Activated naive CD4-positive, alpha-beta T cell treated with Interleukin-2 at 50 U/mL for 16 hours (primary cell): Measurements from ENCODE around the gene AQP12A.
"Not testable (repeated sequence)": the region's sequence is repeated elsewhere in the genome, so short reads cannot be mapped to it uniquely, and the experiment has no call there.

Experiments
- DNase-seq: peaks from one replicate; pipeline ENCODE4 v3.0.0-alpha.2; 2020

The AQP12A gene, protein sequence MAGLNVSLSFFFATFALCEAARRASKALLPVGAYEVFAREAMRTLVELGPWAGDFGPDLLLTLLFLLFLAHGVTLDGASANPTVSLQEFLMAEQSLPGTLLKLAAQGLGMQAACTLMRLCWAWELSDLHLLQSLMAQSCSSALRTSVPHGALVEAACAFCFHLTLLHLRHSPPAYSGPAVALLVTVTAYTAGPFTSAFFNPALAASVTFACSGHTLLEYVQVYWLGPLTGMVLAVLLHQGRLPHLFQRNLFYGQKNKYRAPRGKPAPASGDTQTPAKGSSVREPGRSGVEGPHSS

DNA sequence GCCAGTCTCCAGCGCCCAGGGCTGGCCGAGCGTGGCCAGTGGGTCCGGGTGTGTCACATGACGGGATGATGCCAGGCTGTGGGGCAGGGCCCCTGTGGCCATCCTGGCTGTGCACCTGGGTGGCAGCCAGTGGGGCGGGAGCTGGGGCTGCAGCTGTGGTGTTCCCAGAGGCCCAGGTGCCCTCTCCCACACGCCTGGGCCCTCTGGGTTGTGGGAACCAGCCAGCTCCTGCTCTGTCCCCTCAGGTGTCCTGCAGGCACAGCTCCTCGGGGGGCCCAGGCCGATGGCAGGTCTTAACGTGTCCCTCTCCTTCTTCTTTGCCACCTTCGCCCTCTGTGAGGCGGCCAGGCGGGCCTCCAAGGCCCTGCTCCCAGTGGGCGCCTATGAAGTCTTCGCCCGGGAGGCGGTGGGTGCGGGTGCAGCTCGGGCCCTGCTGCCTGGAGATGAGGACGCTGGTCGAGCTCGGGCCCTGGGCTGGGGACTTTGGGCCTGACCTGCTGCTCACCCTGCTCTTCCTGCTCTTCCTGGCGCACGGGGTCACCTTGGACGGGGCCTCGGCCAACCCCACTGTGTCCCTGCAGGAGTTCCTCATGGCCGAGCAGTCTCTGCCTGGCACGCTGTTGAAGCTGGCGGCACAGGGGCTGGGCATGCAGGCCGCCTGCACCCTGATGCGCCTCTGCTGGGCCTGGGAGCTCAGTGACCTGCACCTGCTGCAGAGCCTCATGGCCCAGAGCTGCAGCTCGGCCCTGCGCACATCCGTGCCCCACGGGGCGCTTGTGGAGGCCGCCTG, at the start of gene AQP12A:
AQP12A (plus strand) TSS at position 236 of the 790 bp plus-strand sequence; CDS start at position 284, 48 bp downstream.
- not testable (repeated sequence) for DNase-seq

DNA sequence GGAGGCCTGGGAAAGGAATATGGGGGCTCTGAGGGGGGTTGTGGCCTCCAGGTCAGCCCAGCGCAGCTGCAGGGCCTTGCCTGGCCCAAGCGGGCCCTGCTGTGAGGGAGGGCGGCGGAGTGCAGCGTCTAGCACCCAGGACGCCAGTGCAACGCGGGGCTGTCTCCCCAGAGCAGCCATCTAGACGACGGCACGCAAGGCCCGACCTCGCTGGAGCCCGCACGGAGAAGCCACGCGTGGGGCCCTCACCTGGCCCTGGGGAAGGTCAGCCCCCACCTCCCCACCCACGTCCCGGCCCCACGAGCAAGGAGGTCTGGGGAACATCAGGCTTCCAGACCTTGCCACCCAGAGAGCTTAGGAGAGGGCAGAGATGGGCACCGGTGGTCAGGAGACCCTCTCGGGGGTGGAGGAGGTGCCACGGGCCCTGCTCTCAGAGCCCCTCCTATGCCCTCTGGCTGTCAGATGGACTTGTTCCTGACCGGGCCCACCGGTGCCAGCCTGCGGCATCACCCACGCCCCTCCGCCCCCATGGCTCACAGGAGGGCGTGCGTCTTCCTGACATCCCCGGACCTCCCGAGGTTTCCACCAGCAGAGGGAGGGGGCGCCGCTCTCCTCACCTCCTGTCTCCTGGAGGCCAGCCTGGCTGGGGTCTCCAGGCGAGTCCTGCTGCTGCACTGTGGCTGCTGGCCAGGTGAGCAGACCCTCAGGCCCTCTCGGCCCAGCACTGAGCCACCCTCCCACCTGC, 49.4 kb upstream of the AQP12A start:
- DNase-seq = no peak

DNA sequence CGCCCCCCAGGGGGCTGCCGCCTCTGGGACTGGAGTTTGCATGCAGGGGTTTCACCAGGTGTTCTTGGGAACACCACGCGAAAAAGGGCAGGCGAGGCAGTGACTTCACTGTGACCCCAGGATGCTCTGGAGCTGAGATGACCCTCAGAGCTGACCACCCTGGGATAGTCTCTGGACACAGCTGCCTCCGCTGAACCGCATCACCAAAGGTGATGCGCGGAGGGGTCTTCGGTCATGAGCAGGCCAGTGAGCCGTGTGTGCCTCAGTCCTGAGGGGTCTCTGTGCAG, 48.9 kb upstream of the AQP12A start:
- no peak for DNase-seq

DNA sequence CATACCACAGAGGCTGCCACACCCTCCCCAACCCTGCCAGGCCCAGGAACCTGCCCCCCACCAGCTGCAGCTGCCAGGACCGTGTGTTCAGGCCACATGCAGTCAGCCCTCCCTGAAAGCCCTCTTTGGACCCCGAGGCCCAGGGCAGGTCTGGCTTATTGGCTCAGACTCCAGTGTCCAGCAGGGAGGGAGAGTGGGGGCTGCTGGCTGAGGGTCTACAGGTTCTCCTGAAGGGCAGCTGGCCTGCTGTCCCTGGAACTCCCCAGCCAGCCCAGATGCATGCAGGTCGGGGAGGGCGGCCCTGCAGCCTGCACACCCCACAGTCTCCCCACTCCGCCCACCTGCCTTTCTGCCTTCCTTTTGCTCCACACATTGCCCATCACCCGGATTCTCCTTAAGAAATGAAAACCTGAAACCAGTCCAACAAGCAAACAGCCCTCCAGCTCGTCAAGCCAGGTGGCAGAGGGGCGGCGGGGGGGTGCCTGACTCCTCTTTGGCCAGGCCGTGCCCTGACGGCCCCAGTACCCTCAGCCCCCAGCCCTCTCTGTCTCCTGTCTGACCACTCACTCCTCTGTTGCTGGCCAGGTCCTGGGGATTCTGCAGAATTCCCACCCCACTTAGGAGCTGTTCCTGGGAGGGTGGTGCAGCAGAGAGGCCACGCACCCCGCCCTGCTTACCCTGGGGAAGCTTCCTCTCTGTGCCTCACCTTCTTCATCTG, 48.4 kb upstream of the AQP12A start:
- DNase-seq = no peak

DNA sequence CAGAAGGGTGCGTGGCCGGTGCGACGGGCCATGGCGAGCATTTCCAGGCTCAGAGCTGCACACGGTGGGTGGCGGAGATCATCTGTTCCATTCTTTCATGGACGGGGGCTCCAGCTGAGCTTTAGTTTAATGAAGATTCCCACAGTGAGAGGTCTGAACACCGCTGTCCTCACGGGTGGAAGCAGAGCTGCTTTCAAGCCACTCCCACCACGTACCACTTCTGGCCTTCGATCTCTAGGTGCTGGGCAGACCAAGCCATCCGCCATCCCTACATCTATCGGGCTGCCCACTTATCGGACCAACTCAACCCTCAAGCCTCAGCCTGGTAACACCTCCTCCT, 47.9 kb upstream of the AQP12A start:
- no peak for DNase-seq

DNA sequence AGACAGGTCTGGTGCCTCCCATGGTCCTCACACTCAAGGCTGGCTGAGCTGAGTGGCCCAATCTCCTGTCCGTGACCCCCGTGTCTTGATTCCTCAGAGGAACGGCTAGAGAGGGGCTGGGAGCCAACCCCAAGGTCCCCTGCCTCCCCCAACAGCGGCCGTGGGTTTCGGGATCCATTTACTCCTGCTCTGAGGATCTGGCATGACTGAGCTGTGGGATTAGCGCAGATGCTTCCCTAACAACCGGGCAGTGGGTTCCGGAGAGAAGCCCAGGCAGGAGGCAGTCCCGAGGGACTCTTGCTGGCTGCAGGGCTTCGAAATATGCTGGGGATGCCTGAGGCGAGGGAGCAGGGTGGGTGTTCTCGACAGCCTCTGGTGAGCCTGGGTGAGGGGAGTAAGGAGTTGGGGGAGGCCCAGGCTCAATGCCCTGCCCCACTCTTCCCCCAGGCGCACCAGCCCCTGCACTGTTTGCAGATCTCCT, 47.5 kb upstream of the AQP12A start:
- no peak for DNase-seq

DNA sequence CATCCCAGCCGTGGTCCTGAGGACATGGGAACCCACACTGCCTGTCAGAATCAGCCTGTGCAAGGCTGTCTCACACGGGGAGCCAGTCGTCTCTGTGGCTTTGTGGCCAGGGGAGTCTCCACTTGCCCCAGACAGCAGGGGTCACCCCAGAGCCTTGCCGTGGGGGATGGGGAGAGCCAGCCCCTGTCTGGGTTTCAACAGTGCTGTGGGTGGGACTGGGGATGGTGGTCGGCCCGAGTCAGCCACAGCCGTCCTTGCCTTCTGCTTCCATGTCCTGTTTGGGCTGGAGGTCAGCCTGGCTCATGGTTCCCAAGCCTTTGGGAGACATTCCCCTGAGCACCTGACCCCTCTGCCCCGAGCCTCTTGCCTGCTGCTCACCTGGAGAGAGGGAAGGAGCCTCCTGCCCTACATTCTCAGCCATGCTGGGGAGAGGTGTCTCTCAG, 46.8 kb upstream of the AQP12A start:
- no peak for DNase-seq

DNA sequence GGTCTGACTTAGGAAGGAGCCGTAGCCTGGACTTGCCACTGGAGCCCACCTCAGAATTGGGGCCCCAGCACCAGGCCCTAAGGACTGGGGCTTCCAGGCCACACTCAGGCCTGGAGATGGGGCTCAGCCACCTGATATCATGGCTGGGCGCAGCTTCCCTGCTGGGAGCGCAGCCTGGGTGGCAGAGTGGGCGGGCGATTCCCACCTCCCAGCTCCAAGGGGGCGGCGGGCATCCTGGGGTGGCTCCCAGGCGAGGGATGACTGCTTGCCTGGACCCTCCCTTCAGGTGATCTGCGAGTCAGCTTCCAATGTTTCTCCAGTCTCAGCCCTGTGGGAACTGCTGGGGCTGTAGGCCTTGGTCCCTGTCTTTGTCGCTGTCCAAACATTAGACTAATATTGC, 46.3 kb upstream of the AQP12A start:
- DNase-seq = no peak

DNA sequence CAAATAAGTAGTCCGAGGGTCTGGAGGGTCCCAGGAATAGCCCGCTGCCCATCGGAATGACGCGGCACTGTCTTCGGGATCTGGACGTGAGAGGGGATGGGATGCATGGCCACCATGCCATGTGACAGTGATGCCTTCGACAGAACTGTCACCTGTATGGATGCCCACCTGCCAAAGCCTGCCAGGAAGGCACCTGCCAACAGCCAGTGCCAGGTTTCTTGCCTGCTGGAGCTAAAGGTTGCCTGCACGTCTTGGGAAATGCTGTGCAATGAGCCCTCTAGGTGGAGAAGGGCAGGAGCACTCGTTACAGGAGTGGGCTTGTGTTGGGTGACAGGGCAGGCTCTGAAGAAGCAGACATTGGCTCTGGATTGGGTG, 45.9 kb upstream of the AQP12A start:
- DNase-seq = no peak

DNA sequence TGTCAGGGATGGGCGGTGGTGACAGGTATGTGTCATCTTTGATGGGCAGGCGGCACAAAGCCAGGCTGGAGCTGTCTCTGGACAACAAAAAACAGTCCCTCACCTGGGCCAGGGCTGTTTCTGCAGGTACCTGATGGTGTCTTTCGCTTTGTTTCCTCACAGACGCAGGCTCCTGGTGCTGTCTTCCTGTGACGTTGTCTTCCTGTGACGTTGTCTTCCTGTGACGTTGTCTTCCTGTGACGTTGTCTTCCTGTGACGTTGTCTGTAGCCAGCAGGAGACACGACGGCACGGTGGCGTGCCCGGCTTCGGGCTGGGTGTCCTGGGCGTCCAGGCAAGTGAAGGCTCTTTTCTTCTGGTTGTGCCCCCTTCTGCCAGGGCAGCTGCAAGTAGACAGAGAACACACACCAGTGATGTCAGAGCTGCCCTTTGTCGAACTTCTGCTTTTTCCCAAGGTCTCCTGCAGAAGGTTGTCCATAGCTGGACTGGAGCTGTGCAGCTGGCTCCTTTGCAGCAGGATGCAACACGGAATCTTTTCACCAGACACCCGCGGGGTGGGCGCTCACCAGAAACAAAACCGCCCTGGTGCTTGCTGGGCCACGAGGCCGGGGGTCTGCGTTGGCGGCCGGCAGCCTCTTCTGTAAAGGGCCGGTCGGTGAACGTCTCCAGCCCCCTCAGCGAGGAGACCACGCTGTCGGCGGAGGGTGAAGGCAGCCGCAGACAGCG, 45.3 kb upstream of the AQP12A start:
- DNase-seq = no peak

DNA sequence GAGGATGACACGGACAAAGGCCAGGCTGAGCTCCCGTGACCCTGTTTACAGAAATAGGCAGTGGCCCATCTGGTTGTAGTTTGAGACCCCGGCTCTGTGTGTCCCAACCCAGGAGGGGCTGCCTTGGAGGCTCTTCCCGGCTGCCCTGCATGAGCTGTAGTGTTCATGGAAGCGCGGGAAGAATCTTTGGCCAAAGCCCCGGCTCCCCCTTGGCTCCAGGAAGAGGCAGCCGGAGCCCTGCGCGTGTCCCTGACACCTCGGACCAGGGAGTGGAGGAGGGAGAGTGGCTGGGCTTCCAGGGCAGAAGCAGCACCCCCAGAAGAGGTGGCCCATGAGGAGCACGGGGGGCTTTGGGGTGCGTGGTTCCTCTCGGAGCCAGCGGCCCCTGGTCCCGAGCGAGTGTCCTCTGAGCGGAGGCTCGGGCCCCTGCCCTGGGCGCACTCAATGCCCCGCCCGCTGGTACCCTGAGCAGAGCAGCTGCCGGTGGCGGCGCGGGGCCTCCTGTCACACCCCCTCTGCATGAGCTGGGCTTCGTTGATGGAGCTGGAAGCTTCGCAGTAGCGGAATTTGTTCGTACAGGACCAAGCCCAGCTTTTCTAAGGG, 44.7 kb upstream of the AQP12A start:
- no peak for DNase-seq

DNA sequence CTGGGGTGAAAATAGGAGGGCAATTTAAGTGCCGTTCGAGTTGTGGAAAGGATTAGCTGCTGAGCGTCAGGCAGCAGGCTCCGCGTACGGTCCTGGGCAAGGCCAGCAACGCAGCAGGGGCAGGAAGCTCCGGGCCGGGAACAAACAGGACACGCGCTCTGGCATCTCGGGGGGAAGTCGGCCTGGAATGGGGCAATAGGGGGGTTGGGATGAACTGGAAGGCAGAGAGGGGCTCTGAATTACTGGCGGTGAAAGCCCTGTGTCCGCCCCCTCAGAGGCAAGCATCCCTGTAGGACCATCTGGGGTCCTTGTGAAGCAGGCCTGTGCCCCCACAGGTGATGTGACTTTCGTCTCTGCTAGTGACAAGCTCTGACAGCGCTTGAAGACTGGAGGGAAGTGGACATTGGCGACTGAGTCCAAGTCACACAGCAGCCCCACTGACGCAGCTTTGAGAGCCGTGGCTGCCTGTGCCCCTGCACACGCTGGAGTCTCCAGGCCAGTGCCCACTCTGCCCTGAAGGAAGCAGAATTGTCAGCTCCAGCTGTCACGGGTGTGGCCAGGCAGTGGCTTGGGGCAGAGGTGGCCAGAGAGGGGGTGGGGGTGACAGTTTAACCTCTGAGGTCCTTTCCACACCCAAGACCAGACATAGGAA, 44.0 kb upstream of the AQP12A start:
- DNase-seq = no peak

DNA sequence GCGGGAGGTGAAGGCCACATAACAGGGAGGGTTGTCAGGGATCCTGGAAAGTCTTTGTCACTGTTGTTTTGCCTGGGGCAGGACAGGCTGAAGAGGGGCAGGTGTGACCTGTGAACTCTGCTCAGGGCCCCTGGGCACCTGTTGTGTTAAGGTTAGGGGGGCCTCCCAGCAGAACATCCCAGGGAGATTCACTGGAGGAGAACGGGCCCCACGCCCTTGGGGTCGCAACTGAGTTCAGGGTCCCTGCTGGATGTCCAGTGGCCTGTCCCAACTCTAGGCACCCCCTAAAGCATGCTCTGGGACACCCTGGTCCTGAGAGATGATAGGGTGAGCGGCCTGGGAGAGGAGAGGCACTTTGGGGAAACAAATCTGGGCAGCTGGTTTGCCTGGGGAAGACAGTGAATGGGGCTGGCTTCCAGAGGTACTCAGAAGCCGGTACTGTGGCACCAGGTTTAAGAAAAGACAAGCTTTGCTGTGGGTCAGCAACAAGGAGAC, 43.5 kb upstream of the AQP12A start:
- DNase-seq = no peak

DNA sequence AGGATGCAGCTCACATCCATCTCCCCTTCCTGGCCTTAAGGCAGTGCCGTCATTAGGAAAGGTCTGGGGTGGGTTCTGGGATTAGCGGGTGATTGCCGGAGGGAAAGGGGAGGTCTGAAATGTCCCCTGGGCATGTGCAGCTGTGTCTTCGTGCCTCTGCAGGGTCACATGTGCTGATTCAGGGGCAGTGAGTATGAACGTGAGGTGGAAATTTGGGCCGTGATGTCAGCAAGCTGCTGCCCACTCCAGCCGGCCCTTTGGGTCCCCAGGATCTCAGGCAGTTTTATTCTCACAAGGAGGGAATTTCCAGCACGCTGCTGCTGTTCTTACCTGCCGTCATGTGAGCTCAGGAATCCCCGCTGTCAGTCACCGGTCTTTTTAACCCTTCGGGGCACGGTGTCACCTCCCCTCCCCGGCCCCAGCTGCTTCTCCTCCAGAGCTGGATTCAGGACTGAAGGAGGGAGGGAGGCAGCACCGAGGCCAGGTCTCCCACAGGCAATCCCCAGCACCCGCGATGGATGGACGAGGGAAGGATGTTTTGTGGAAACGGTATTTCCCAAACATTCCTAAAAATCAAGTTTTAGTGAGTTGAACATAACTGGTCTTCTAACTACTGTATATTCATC, 42.9 kb upstream of the AQP12A start:
- no peak for DNase-seq

DNA sequence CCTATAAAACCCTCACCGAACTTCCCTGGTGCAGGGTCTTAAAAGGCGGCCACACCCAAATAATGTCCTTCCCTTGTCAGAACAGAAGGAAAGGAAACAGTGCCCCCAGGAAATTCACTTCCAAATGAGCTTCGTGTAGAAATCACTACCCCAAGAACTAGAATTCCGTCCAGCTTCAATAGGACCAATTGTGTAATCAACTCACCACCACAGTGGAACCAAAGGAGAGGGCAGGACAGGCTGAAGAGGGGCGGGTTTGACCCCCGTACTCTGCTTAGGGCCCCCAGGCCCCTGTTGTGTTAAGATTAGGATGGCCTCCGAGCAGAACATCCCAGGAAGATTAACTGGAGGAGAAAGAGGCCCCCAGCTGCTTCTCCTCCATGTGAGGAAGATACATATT, 42.3 kb upstream of the AQP12A start:
- no peak for DNase-seq

DNA sequence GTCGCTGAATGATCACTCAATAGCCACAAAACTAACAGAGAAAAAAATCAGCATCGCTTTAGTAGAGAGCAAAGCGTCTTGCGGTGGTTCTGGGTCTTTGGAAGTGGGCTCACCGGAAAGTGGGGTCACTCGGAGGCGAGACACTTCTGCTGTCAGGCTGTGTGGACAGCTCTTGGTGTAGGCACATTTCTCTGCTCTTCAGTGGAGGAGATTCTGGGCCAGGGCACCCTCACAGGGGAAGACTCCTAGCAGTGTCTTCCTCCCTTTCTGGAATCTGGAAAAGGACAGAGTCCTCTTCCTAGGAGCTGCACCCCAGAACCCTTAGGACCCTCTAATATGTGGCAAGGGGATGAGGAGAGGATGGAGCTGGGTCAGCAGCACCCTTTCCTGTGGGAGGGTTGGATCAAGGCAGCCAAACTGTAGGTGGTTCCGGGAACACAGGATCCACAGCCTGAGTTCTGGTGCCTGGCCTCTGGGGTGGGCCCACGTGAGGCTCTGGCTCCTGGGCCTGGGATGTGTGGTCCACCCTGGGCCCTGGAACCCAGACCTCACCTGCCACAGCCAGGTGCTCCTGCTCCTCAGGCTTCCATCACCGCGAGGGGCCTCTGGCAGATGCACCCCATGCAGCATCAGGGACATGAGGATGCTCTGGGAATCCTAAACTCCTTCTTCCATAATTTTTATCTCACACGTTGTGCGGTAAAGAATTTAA, 41.3 kb upstream of the AQP12A start:
- no peak for DNase-seq

DNA sequence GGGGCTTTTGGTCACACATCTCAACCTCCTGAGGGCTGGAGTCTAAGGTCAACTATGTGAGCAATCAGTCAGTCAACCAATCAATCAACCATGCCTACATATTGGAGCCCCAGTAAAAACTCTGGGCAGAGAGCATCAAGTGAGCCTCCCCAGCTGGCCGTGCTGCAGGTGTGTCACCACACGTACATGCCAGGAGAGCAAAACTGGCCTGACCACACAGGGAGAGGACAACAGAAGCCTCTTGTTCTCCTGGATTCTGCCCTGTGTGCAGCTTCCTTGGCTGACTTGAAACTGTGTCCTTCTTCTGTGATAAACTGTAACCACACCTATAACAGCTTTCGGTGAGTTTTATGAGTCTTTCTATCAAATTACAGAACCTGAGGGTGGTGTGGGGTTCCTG, 40.5 kb upstream of the AQP12A start:
- no peak for DNase-seq

DNA sequence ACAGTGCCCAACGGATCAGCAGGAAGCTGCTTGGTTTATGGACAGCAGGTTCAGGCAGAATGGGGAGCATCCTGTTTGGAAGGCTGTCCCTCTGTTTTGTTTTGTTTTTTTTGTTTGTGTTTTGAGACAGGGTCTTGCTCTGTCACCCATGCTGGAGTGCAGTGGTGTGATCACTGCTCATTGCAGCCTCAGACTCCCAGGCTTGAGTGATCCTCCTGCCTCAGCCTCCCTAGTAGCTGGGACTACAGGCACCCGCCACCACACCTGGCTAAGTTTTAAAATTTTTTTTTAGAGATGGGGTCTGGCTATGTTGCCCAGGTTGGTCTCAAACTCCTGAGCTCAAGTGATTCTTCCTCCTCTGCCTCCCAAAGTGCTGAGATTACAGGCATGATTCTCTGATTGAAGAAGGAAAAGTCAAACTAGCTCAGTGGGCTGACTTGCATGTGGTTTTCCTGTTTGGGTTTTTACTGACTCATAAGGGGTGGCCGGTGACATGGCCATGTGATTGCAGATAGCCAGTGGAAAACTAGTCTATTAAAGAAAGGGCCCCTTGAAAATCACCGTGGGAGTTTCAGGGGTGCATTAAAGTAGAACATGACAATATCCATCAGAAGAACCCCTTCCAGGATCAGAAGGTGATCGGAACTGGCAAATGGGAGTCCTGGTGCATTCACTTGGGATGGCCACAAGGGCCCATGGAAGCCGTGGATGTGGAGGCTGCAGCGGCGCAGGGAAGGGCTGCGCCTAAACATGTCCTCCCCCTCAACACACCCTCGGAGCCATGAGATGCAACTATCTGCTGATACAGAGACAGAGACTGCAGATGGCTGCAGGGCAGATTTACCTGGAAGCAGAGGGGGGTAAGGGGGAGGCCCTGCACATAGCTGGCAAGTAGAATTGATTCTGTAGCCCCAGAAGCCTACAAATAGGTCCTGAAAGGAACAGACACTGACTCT, 35.5 kb upstream of the AQP12A start:
- DNase-seq = no peak

DNA sequence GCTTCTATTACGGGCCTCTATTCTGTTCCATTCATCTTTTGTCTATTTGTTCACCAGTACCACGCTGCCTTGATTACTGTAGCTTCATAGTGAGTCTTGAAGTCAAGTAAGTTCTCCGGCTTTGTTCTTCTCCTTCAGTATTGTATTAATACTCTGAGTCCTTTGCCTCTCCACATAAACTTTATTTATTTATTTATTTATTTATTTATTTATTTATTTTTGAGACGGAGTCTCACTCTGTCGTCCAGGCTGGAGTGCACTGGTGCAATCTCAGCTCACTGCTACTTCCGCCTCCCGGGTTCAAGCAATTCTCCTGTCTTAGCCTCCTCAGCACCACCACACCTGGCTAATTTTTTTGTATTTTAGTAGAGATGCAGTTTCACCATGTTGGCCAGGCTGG, 31.8 kb upstream of the AQP12A start:
- DNase-seq = not testable (repeated sequence)
